Posterior cingulate gyrus (tissue), 11 donors: Measurements from ENCODE around the gene CDC20.
"Not testable (repeated sequence)": the region's sequence is repeated elsewhere in the genome, so short reads cannot be mapped to it uniquely, and the experiment has no call there.

Source experiments
- DNase-seq, 10 donors: peaks; one replicate each; pipeline versions ENCODE4 v3.0.0 to v3.0.0-alpha.2; 2020 to 2021; ENCODE audit warnings: mixed read lengths in 3 of 10
- intact Hi-C: fragments of 100-400 bp; cut with DNase I; formaldehyde crosslinking; loops from one replicate; pipeline ENCODE4 v1.15.1; 2023

Gene CDC20

GRCh38 chr1:43354471-43354870, 4.3 kb upstream of the CDC20 start:
- DNase-seq, result no peak
- intact Hi-C loops, result no loop called here

- no peak for DNase-seq
- intact Hi-C loops, result loop anchor here (5.0 kb wide), 1 partner anchor 58 kb away; no protein-coding TSS in a partner anchor
Observed at GRCh38 chr1:43354936-43355335, 3.8 kb upstream of the CDC20 start.

DNA sequence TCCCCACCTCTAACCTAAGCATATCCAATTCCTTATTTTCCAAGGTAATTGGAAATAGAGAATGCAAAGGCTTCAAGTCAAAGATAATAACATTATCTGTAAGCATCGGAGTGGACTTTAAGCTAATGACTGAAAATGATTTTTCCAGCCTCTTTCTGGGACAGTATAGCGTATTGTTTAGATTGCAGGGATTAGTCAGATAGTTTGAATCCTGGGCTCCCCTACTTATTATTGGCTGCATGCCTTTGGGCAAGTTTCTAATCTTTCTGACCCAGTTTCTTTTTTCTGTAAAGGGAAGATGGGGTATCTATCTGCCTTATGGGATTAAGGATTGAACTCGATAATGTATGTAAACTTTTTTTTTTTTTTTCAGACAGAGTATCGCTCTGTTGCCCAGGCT, 1.5 kb upstream of the CDC20 start:
- intact Hi-C loops, result loop anchor here (2.0 to 5.0 kb wide), 2 partner anchors 60 to 118 kb away; no protein-coding TSS in a partner anchor
- no peak for DNase-seq

- intact Hi-C loops, result loop anchor here (5.0 kb wide), 1 partner anchor 61 kb away; no protein-coding TSS in a partner anchor
- DNase-seq, result peak in 2 of 10 donors; percentile 21 to 32
Observed at GRCh38 chr1:43358121-43358745, 548 bp upstream of the CDC20 start.

DNA sequence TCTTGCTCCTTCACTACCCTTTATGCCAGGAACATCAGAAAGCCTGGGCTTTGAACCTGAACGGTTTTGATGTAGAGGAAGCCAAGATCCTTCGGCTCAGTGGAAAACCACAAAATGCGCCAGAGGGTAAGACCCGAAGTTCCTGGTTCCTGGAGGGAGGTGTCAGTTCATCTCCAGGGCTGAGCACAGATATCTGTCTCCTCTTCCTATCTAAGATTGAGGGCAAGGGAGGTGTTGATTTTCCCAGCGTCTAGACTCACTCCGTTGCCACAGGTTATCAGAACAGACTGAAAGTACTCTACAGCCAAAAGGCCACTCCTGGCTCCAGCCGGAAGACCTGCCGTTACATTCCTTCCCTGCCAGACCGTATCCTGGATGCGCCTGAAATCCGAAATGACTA, 915 bp downstream of the CDC20 start:
- intact Hi-C loops, result loop anchor here (5.0 kb wide), 1 partner anchor 62 kb away; no protein-coding TSS in a partner anchor
- DNase-seq, result no peak

DNA sequence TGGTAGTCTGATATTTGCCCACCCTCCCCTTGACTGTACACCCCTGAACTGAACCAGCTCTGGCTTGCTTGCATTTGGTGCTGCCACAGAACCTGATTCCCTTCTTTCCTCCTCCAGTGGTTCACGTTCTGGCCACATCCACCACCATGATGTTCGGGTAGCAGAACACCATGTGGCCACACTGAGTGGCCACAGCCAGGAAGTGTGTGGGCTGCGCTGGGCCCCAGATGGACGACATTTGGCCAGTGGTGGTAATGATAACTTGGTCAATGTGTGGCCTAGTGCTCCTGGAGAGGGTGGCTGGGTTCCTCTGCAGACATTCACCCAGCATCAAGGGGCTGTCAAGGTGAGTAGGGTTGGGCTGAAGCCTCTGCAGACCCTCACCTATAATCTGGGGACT, 1.8 kb downstream of the CDC20 start:
- intact Hi-C loops, result no loop called here
- no peak for DNase-seq

DNA sequence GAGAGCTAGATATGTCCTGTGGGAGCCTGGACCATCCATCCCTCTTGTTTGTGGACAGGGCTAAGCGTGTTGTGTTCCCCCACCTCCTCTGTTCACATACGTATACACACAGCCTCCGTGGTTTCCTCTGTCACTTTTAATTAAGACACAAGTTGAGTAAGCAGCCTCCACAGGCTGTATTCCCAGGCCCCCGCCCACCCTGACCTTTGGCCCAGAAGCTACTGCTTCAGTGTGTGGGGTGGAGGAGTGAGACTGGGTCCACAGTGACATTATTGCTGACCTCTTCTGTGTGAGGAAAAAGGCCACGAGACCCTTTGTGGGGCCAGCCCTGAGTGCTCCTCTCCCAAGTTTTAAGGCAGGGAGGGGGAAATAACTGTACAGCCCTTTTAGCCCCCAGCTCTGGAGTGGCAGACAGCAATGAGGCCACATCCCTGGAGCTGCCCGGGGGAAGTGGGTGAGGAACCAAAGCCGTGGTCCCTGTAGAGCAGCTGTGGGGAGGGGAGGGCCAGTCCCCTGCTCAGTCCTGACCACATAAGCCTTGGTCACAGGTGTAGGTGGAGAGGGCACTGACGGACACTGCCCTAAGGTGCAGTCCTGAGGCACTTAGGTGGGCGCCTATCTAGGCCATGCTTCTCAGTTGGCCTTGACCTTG, 4.6 kb downstream of the CDC20 start:
- intact Hi-C loops, result no loop called here
- no peak for DNase-seq

DNA sequence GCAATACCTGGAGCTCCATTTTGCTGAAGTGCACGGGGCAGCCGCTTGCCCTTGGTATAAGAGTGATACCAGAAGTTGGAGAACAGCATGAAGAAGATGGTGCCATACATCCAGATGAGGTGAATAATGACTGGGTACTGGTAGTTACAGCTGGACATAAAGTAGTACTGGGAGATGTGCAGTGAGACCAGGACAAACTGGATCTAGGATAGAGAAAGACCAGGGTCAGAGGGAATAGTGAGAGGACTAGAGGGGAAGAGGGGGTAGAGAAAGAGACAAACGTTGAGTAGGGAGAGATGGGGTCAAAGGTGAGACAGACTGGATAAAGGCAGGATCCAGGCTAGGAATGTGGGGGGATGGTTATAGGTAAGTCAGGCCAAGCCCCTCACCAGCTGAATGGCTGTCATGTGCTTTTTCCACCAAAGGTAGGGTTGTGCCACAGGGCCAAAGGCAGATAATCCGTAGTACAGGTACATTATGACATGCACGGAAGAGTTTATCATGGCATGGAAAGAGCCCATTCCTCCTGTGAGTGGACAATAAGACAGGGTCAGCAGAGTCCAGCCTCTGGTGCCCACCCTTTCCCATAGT, 5.2 kb downstream of the CDC20 start:
- no peak for DNase-seq
- intact Hi-C loops, result no loop called here

- intact Hi-C loops, result no loop called here
- DNase-seq, result no peak
Observed at GRCh38 chr1:43365678-43366077, 6.9 kb downstream of the CDC20 start.

GRCh38 chr1:43366179-43366578, 7.4 kb downstream of the CDC20 start:
- DNase-seq, result no peak
- intact Hi-C loops, result no loop called here

DNA sequence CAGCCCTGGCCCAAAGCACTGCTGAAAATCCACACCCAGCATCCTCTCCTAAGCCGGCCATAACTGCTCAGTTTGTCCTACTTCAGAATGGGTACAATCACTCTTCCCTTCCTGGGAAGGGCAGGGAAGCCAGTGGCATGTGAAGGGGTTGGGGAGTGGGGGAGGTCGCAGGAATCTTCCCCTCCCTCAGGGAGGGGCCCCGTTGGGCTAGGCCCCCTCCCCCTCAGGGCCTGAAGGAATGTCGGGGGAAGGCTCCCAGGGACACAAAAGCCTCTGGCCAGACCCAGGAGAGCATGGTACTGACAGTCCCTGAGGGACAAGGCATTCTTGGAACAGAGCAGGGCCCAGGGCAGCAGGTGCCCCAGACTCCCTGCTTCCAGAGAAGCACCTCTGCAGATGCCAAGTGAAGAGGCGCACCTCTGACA, 7.8 kb downstream of the CDC20 start:
- DNase-seq, result no peak
- intact Hi-C loops, result no loop called here

DNA sequence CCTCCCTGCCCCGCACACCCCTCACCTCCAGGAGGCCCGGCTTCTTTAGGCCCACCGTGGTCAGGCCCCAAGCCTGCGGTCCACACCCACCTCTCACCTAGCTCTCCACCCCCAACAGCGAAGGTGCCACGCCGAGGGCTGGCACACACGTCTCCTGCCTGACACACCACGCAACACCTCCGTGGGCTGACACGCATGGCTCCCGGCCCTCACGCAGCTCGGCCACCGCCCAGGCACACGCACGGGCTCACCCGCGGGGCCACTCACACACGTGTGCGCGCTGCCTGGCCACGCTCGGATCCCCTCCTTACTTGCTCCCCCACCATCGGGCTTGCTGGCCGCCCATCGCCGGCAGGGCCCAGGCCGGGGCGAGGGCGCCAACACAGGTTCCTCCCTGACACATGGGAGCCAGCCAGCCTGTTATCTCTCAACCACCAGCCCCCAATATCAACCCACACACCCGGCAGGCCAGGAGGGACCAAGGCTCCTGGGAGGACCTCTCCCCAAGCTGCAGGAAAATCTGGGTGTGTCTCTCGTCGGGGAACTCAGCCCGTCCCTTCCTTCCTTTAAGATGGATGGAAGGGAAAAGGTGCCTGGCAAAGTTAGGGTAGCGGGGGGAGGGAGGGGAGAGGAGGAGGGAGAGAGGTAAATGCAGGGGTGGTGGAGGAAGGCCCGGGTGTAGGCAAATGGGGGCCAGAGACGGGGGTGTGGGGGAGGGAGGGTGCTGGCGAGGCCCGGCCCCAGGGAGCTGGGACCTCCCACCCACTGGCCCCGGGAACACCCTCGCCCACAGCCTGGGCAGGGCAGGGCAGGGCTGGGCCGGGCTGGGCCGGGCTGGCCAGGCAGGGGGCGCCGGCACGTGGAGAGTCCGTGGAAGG, 8.5 kb downstream of the CDC20 start:
- DNase-seq, result peak in 2 of 10 donors; percentile 13 to 86
- intact Hi-C loops, result no loop called here

DNA sequence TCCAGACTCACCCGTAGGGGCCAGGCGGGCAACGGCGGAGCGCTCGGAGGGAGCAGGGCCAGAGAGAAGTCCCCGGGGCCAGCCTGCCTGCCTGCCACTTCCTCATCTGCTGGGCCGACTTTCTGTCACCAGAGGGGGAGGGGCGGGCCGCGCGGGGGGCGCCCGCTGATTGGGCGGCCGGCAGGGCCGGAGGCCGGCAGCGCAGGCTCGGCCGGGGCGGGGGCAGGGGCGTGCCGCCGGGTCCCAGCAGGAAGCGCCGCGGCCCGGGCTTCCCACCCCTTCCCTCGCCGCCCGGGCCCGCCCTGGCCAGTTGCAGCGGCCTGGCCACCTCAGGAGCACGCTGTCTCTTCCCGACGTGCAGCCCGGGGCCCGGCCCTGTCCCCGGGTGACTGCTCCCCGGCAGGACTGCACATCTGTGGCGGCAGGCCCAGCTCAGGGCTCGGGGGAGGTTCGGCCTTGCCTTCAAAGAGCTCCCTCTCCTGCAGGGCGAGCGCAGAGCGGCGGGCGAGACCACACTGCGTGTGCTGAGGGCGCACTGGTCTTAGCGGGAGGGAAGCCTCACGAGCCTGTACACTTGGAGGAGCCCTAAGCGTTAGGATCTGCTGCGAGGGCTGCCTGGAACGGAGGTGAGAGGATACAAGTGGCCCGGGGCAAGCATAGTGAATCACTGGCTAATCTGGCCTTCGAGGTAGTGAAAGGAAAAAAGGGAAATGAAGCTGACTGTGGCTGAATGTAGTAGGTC, 9.3 kb downstream of the CDC20 start, which contains the start of gene ELOVL1:
Gene ELOVL1, minus strand, starts transcription at position 108 of the 742 bp plus-strand sequence. CDS start 2,402 bp downstream, outside the sequence.
- DNase-seq, result peak; percentile 78 to 98 (median 84)
- intact Hi-C loops, result no loop called here

DNA sequence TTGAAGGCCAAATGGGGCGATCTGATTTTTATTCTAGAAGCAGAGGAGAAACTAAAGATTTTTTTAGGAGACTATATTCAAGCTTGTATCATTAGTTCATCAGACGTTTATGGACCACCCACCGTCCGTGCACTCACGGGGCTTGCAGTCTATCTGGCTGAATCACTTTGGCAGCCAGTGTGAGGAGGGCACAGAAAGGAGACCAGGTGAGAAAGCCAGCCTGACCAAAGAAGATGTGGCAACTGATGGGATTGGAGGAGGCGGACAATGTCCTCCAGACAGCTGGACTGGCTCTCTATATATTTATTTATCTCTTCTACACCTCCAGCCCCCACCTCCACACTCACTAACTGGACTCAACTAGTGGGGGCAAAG, 9.9 kb downstream of the CDC20 start:
- DNase-seq, result no peak
- intact Hi-C loops, result no loop called here

GRCh38 chr1:43369779-43370178, 11.0 kb downstream of the CDC20 start:
- intact Hi-C loops, DNase-seq: not testable (repeated sequence)

GRCh38 chr1:43370564-43370963, 11.8 kb downstream of the CDC20 start:
- intact Hi-C loops, result no loop called here
- no peak for DNase-seq

- no peak for DNase-seq
- intact Hi-C loops, result no loop called here
Observed at GRCh38 chr1:43372172-43372571, 13.4 kb downstream of the CDC20 start.

DNA sequence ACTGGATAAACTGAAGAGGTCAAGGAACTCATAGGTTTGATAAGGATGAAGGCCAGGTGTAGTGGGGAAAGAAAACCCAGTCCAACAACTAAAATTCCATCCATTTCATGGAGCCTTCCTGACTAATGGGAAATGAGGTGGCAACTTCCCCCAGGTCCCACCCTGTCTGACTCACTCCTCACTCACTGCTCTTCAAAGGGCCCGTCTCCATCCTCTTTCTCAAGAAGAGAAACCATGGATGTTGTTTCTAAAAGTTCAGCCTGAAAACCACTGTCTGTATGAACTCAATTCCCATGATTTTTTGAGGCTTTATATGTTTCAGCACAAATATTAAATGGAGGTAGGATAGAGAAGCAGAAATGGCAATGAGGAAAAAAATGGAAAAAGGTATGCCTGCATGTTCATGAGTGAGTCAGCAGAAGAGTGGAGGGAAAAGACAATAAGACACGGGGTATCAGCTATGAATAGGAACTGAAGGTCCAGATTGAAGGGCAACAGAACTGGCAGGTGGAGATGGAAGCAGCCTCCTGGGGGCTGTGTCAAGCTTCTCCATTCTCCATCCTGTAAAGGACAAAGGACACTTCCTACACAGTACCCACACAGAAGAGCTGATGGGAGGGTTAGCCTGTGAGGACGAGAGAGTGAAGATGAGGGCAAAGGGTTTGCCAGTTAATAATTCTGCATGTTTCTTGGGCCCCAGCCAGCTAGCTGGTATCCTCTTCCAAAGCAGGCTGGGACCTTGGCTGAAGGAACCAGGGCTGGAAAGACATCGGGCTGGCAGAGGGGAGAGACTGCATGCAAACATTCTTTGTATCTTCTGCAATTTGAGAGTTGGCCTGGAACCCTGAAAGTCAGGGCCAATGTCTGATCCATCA, 14.5 kb downstream of the CDC20 start:
- intact Hi-C loops, result no loop called here
- no peak for DNase-seq

GRCh38 chr1:43376723-43377235, 18.0 kb downstream of the CDC20 start:
- intact Hi-C loops, result no loop called here
- DNase-seq, result no peak
